Myocyte (in vitro differentiated cells): ENCODE data around the gene BAHCC1. TPM values are rescaled to one million over a fixed set of nuclear protein-coding genes. Genes with fewer than 3 reads are reported as not detected.
A peak's percentile ranks its signal among the peaks of the same experiment; 100 is the strongest.

Experiments used
- DNase-seq: peaks from one replicate; pipeline ENCODE4 v3.0.0-alpha.2; 2012; ENCODE audit warnings: low read depth
- total RNA-seq: library from RNA; depleted of rRNA; stranded (reverse); fragments of >200 nt; gene quantifications from 2 replicates; pipeline ENCODE4 v1.2.3, GENCODE V29; 2014

The BAHCC1 gene
- total RNA-seq, 1 donor from 2014 or later: 5.7 TPM

GRCh38 chr17:81397314-81398175 lies 2.3 kb downstream of the BAHCC1 start:
- peak; percentile 79 for DNase-seq

GRCh38 chr17:81398176-81398831 lies 3.0 kb downstream of the BAHCC1 start:
- DNase-seq: peak; percentile 66

GRCh38 chr17:81398832-81399411 lies 3.7 kb downstream of the BAHCC1 start:
- DNase-seq: no peak

- peak; percentile 54 for DNase-seq
Observed at GRCh38 chr17:81399481-81400153, 4.4 kb downstream of the BAHCC1 start.

GRCh38 chr17:81400154-81400977 lies 5.1 kb downstream of the BAHCC1 start:
- DNase-seq: peak; percentile 68

- no peak for DNase-seq
Observed at GRCh38 chr17:81400996-81401722, 5.9 kb downstream of the BAHCC1 start.

GRCh38 chr17:81401723-81402529 lies 6.7 kb downstream of the BAHCC1 start:
- no peak for DNase-seq

- DNase-seq: no peak
Observed at GRCh38 chr17:81402530-81402941, 7.3 kb downstream of the BAHCC1 start.

- no peak for DNase-seq
Observed at GRCh38 chr17:81402981-81403467, 7.8 kb downstream of the BAHCC1 start.

GRCh38 chr17:81403671-81404534 lies 8.6 kb downstream of the BAHCC1 start:
- no peak for DNase-seq

GRCh38 chr17:81404558-81405165 lies 9.4 kb downstream of the BAHCC1 start:
- DNase-seq: no peak

GRCh38 chr17:81405411-81405872 lies 10.2 kb downstream of the BAHCC1 start:
- DNase-seq: no peak

- peak; percentile 79 for DNase-seq
Observed at GRCh38 chr17:81406117-81406953, 11.1 kb downstream of the BAHCC1 start.

GRCh38 chr17:81408049-81408448 lies 12.8 kb downstream of the BAHCC1 start:
- no peak for DNase-seq

- no peak for DNase-seq
Observed at GRCh38 chr17:81409190-81409935, 14.1 kb downstream of the BAHCC1 start.

- no peak for DNase-seq
Observed at GRCh38 chr17:81410852-81411251, 15.6 kb downstream of the BAHCC1 start.
